SK-N-SH treated with all-trans-retinoic acid at 6 μM for 48 hours (cell line): ENCODE measurements around the gene HIVEP3.

Experiments used
- ARNTL ChIP-seq: fragments of 450-650 bp; formaldehyde crosslinking; IDR thresholded peaks from 2 replicates; pipeline ENCODE4 v1.5.0; 2020; ENCODE audit warnings: low read depth, mild to moderate bottlenecking, moderate library complexity, borderline replicate concordance
- CSRNP3 ChIP-seq: fragments of 250-450 bp; sonication (Bioruptor Pico); IDR thresholded peaks from 2 replicates; pipeline ENCODE4 v1.5.1; 2021; ENCODE audit warnings: mild to moderate bottlenecking, moderate library complexity
- ISL1 ChIP-seq: fragments of 250-450 bp; sonication (Bioruptor Pico); IDR thresholded peaks from 2 replicates; pipeline ENCODE4 v2.1.2; 2022; ENCODE audit warnings: mild to moderate bottlenecking, moderate library complexity
- PATZ1 ChIP-seq: fragments of 250-450 bp; sonication (Bioruptor Pico); IDR thresholded peaks from 2 replicates; pipeline ENCODE4 v1.8.0; 2020; ENCODE audit warnings: mild to moderate bottlenecking, moderate library complexity, borderline replicate concordance
- POU6F1 ChIP-seq: fragments of 250-450 bp; sonication (Bioruptor Pico); IDR thresholded peaks from 2 replicates; pipeline ENCODE4 v1.8.0; 2021; ENCODE audit warnings: low read depth, mild to moderate bottlenecking, moderate library complexity, borderline replicate concordance
- RARB ChIP-seq: fragments of 250-450 bp; sonication (Bioruptor Pico); IDR thresholded peaks from 2 replicates; pipeline ENCODE4 v1.8.0; 2021; ENCODE audit warnings: mild to moderate bottlenecking, moderate library complexity
- TCF4 ChIP-seq: fragments of 250-450 bp; sonication (Bioruptor Pico); IDR thresholded peaks from 2 replicates; pipeline ENCODE4 v1.8.0; 2021; ENCODE audit warnings: mild to moderate bottlenecking, moderate library complexity, borderline replicate concordance
- ZC3H10 ChIP-seq: fragments of 250-450 bp; sonication (Bioruptor Pico); IDR thresholded peaks from 2 replicates; pipeline ENCODE4 v1.5.1; 2021; ENCODE audit warnings: mild to moderate bottlenecking, moderate library complexity
- ZFP30 ChIP-seq: fragments of 450-650 bp; formaldehyde crosslinking; IDR thresholded peaks from 2 replicates; pipeline ENCODE4 v1.5.0; 2022; ENCODE audit warnings: mild to moderate bottlenecking, moderate library complexity
- ZNF8 ChIP-seq: fragments of 450-650 bp; formaldehyde crosslinking; IDR thresholded peaks from 2 replicates; pipeline ENCODE4 v1.5.0; 2020; ENCODE audit warnings: mild to moderate bottlenecking, moderate library complexity

- no peak for TF ChIP-seq ARNTL
- no peak for TF ChIP-seq PATZ1 (CRISPR knock-in tag)
- no peak for TF ChIP-seq ZNF8
- TF ChIP-seq ZC3H10, result no peak
- TF ChIP-seq ISL1 (CRISPR knock-in tag), result no peak
- no peak for TF ChIP-seq RARB (CRISPR knock-in tag)
- TF ChIP-seq ZFP30 (CRISPR knock-in tag), result no peak
- no peak for TF ChIP-seq TCF4 (CRISPR knock-in tag)
- TF ChIP-seq POU6F1 (CRISPR knock-in tag), result no peak
- TF ChIP-seq CSRNP3, result no peak
Observed at GRCh38 chr1:41887365-41887764, 31.4 kb downstream of the HIVEP3 start.
